Measurements from ENCODE around the gene DBNDD1.

DBNDD1 gene

GRCh38 chr16:90034504-90034903 is 15.2 kb upstream of the DBNDD1 start:
- no peak for DNase-seq

- no peak for DNase-seq
Observed at GRCh38 chr16:90033387-90033786, 14.1 kb upstream of the DBNDD1 start.

- no peak for DNase-seq
Observed at GRCh38 chr16:90032674-90033331, 13.5 kb upstream of the DBNDD1 start.

GRCh38 chr16:90031931-90032673 is 12.8 kb upstream of the DBNDD1 start:
- DNase-seq, result no peak

GRCh38 chr16:90031186-90031930 is 12.1 kb upstream of the DBNDD1 start:
- DNase-seq, result no peak

GRCh38 chr16:90028985-90029384 is 9.7 kb upstream of the DBNDD1 start:
- no peak for DNase-seq

- DNase-seq, result no peak
Observed at GRCh38 chr16:90027611-90028010, 8.4 kb upstream of the DBNDD1 start.

- no peak for DNase-seq
Observed at GRCh38 chr16:90026135-90026534, 6.9 kb upstream of the DBNDD1 start.

GRCh38 chr16:90023078-90023447 is 3.8 kb upstream of the DBNDD1 start:
- DNase-seq, result no peak

GRCh38 chr16:90022209-90023077 is 3.2 kb upstream of the DBNDD1 start:
- DNase-seq, result peak; percentile 64

- no peak for DNase-seq
Observed at GRCh38 chr16:90020838-90021382, 1.7 kb upstream of the DBNDD1 start.

- no peak for DNase-seq
Observed at GRCh38 chr16:90020260-90020837, 1.1 kb upstream of the DBNDD1 start.

GRCh38 chr16:90019543-90020259 is 445 bp upstream of the DBNDD1 start:
- no peak for DNase-seq

GRCh38 chr16:90018297-90018651 is 982 bp downstream of the DBNDD1 start:
- no peak for DNase-seq

- DNase-seq, result no peak
Observed at GRCh38 chr16:90016339-90016950, 2.8 kb downstream of the DBNDD1 start.

GRCh38 chr16:90015586-90016338 is 3.5 kb downstream of the DBNDD1 start:
- no peak for DNase-seq

- no peak for DNase-seq
Observed at GRCh38 chr16:90012991-90013745, 6.1 kb downstream of the DBNDD1 start.

- DNase-seq, result no peak
Observed at GRCh38 chr16:90011908-90012501, 7.3 kb downstream of the DBNDD1 start.

- no peak for DNase-seq
Observed at GRCh38 chr16:90011508-90011819, 7.8 kb downstream of the DBNDD1 start.

Measured in NCI-H1436 treated with DMSO at 0.1 percent for 48 hours (cell line).